CD14-positive monocyte (primary cell): ENCODE data around the gene SOX21. TPM values are rescaled to one million over a fixed set of nuclear protein-coding genes. Genes with fewer than 3 reads are reported as not detected.

Source experiments
- DNase-seq, 3 donors: peaks; one replicate each; pipeline ENCODE4 v3.0.0-alpha.2; 2011 to 2022
- H2AFZ ChIP-seq: 2 replicates; pipeline ENCODE4 v1.6.0; 2012; ENCODE audit warnings: mild to moderate bottlenecking, low read depth, low read length, inconsistent platforms; ENCODE audit not compliant: insufficient read depth, poor library complexity, severe bottlenecking
- H3K27ac ChIP-seq, 2 donors: 1 replicate in 1 of 2; 2 replicates in 1 of 2; pipeline ENCODE4 v1.5.1; 2012 to 2013; ENCODE audit warnings: low read length in 2 of 2, control low read depth in 1 of 2, inconsistent platforms in 1 of 2, low read depth in 1 of 2, mild to moderate bottlenecking in 1 of 2
- H3K27me3 ChIP-seq, 2 donors: one replicate each; pipeline versions ENCODE4 v1.6.0 to v1.6.1; 2011 to 2013; ENCODE audit warnings: low read length in 2 of 2; ENCODE audit not compliant: control insufficient read depth in 2 of 2, insufficient read depth in 2 of 2
- H3K36me3 ChIP-seq, 2 donors: replicated peaks in 1 of 2; 1 replicate in 1 of 2; 2 replicates in 1 of 2; pipeline versions ENCODE4 v1.5.1 to v1.6.1; 2012 to 2013; ENCODE audit warnings: low read length in 2 of 2, control low read depth in 1 of 2, inconsistent platforms in 1 of 2, mild to moderate bottlenecking in 1 of 2; ENCODE audit not compliant: insufficient read depth in 2 of 2, control insufficient read depth in 1 of 2
- H3K4me1 ChIP-seq, 2 donors: 1 replicate in 1 of 2; 2 replicates in 1 of 2; pipeline versions ENCODE4 v1.5.1 to v1.6.1; 2012 to 2013; ENCODE audit warnings: low read length in 2 of 2, control low read depth in 1 of 2, inconsistent platforms in 1 of 2, mild to moderate bottlenecking in 1 of 2, moderate library complexity in 1 of 2; ENCODE audit not compliant: insufficient read depth in 2 of 2, control insufficient read depth in 1 of 2
- H3K4me2 ChIP-seq: replicated peaks from 2 replicates; pipeline ENCODE3; 2012; ENCODE audit warnings: low read length, moderate library complexity, mild to moderate bottlenecking; ENCODE audit not compliant: poor library complexity, severe bottlenecking; ENCODE audit errors: extremely low read depth
- H3K4me3 ChIP-seq, 3 experiments: fragments of 200-600 bp in 1 of 3; sonication (generic) in 1 of 3; replicated peaks in 1 of 3; 1 replicate in 2 of 3; 2 replicates in 1 of 3; pipeline ENCODE4 v1.5.1; 2011 to 2013; ENCODE audit warnings: low read length in 3 of 3, mild to moderate bottlenecking in 3 of 3, control low read depth in 2 of 3, low read depth in 2 of 3, inconsistent platforms in 1 of 3, moderate library complexity in 1 of 3
- H3K79me2 ChIP-seq: 2 replicates; pipeline ENCODE4 v1.6.0; 2012; ENCODE audit warnings: mild to moderate bottlenecking, control low read depth, inconsistent platforms, low read length, moderate library complexity; ENCODE audit not compliant: insufficient read depth
- H3K9ac ChIP-seq: 2 replicates; pipeline ENCODE4 v1.6.0; 2017; ENCODE audit warnings: low read length, mild to moderate bottlenecking; ENCODE audit not compliant: insufficient read depth, poor library complexity, severe bottlenecking
- H3K9me3 ChIP-seq, 2 donors: replicated peaks in 1 of 2; 1 replicate in 1 of 2; 2 replicates in 1 of 2; pipeline versions ENCODE4 v1.5.1 to v1.6.1; 2012 to 2013; ENCODE audit warnings: low read length in 2 of 2, control low read depth in 1 of 2; ENCODE audit not compliant: control insufficient read depth in 1 of 2, insufficient read depth in 1 of 2
- H4K20me1 ChIP-seq: 2 replicates; pipeline ENCODE4 v1.6.0; 2012; ENCODE audit warnings: mild to moderate bottlenecking, low read length, control low read depth, moderate library complexity; ENCODE audit not compliant: insufficient read depth
- H3K27ac Mint-ChIP-seq, 7 donors: one replicate each; pipeline ENCODE4 v1.8.0; 2020; ENCODE audit warnings: mild to moderate bottlenecking in 7 of 7, mixed read lengths in 7 of 7, moderate library complexity in 6 of 7, inconsistent platforms in 2 of 7
- H3K27me3 Mint-ChIP-seq, 3 donors: one replicate each; pipeline ENCODE4 v1.8.0; 2021 to 2022; ENCODE audit warnings: low read depth in 3 of 3, mild to moderate bottlenecking in 3 of 3, mixed read lengths in 3 of 3, moderate library complexity in 3 of 3, inconsistent platforms in 1 of 3
- H3K36me3 Mint-ChIP-seq, 2 donors: one replicate each; pipeline ENCODE4 v1.8.0; 2020; ENCODE audit warnings: mixed read lengths in 2 of 2, inconsistent platforms in 1 of 2, mild to moderate bottlenecking in 1 of 2
- H3K4me1 Mint-ChIP-seq: one replicate; pipeline ENCODE4 v1.8.0; 2020; ENCODE audit warnings: mild to moderate bottlenecking, mixed read lengths
- H3K4me3 Mint-ChIP-seq, 2 donors: one replicate each; pipeline ENCODE4 v1.8.0; 2020; ENCODE audit warnings: mild to moderate bottlenecking in 2 of 2, mixed read lengths in 2 of 2, moderate library complexity in 1 of 2
- H3K9me3 Mint-ChIP-seq, 7 donors: one replicate each; pipeline ENCODE4 v1.8.0; 2020 to 2022; ENCODE audit warnings: mixed read lengths in 7 of 7, mild to moderate bottlenecking in 6 of 7, moderate library complexity in 6 of 7, inconsistent platforms in 2 of 7
- CTCF ChIP-seq: fragments of 200-600 bp; IDR thresholded peaks from one replicate; pipeline ENCODE4 v1.8.0; 2022; ENCODE audit warnings: antibody characterized with exemption, mild to moderate bottlenecking
- WGBS: methylation state at CpG from one replicate; pipeline ENCODE4 v1.1.5; 2013; ENCODE audit warnings: missing lambda C conversion rate; ENCODE audit not compliant: insufficient coverage; 5-methylcytosine and 5-hydroxymethylcytosine counted together
- intact Hi-C, 2 donors: fragments of 100-400 bp; cut with micrococcal nuclease; formaldehyde crosslinking; loops; one replicate each; pipeline versions ENCODE4 v1.15.0 to v1.15.1; 2023
- polyA plus RNA-seq, 3 donors: library from polyadenylated mRNA; depleted of rRNA in 1 of 3; unstranded in 2 of 3; stranded (reverse) in 1 of 3; fragments of 300-500 nt in 2 of 3; fragments of >200 nt in 1 of 3; fragmentation: Illumina TruSeq in 2 of 3; gene quantifications; 1 replicate in 2 of 3; 2 replicates in 1 of 3; pipeline ENCODE4 v1.2.3, GENCODE V29; 2012 to 2021

The SOX21 gene
- polyA plus RNA-seq, 3 donors, result not detected

- Histone ChIP-seq H4K20me1 (no peaks in the 10 kb centered on the region), H3K36me3 (no peaks in the 10 kb centered on the region), H3K4me3 (no peak overlapping the region), H3K79me2 (no peaks in the 10 kb centered on the region), H3K4me2 (no peak overlapping the region), H3K9me3 (no peaks in the 10 kb centered on the region), H3K9ac (no peak overlapping the region), H3K27me3 (peaks cover 2 to 6% of the 10 kb centered on the region in 2 donors), H2AFZ (no peak overlapping the region), H3K27ac (no peak overlapping the region), H3K4me1 (no peaks in the 10 kb centered on the region)
- DNase-seq, result no peak
- WGBS, result 94% methylated on average over 2 of the region's 2 CpGs
- Mint-ChIP-seq H3K27ac (no peak overlapping the region), H3K27me3 (peaks cover 9 to 20% (median 10%) of the 10 kb centered on the region in 3 donors), H3K9me3 (peaks cover 0 to 4% (median 0%) of the 10 kb centered on the region in 7 donors), H3K4me3 (no peak overlapping the region), H3K36me3 (no peaks in the 10 kb centered on the region), H3K4me1 (no peaks in the 10 kb centered on the region)
- intact Hi-C loops, result no loop called here
- no peak for TF ChIP-seq CTCF
Measured at GRCh38 chr13:94677799-94678198, 34.5 kb downstream of the SOX21 start.

- Mint-ChIP-seq H3K27ac (no peak overlapping the region), H3K4me3 (no peak overlapping the region), H3K36me3 (no peaks in the 10 kb centered on the region), H3K4me1 (no peaks in the 10 kb centered on the region), H3K27me3 (peaks cover 7 to 22% (median 7%) of the 10 kb centered on the region in 3 donors), H3K9me3 (peaks cover 0 to 4% (median 0%) of the 10 kb centered on the region in 7 donors)
- Histone ChIP-seq H3K4me1 (no peaks in the 10 kb centered on the region), H3K4me2 (no peak overlapping the region), H3K9me3 (no peaks in the 10 kb centered on the region), H3K9ac (no peak overlapping the region), H3K27ac (no peak overlapping the region), H3K4me3 (no peak overlapping the region), H4K20me1 (no peaks in the 10 kb centered on the region), H3K79me2 (no peaks in the 10 kb centered on the region), H3K27me3 (peaks cover 2 to 6% of the 10 kb centered on the region in 2 donors), H2AFZ (no peak overlapping the region), H3K36me3 (no peaks in the 10 kb centered on the region)
- peak in 2 of 3 donors; percentile 10 to 17 for DNase-seq
- no CpG with 5 or more reads among the region's 5 CpGs for WGBS
- intact Hi-C loops, result no loop called here
- TF ChIP-seq CTCF, result peak; percentile 82
Measured at GRCh38 chr13:94674609-94675348, 37.6 kb downstream of the SOX21 start.
